IPS-18c (cell line): Measurements from ENCODE around the gene TRPV6.

Source experiments
- H3K4me3 ChIP-seq: 2 replicates; pipeline ENCODE4 v1.7.0; 2013; ENCODE audit warnings: low read depth, mild to moderate bottlenecking, low read length, moderate library complexity; ENCODE audit not compliant: insufficient read depth
- H3K9me3 ChIP-seq: one replicate; pipeline ENCODE4 v1.6.1; 2013; ENCODE audit warnings: mild to moderate bottlenecking, low read length, moderate library complexity; ENCODE audit not compliant: control insufficient read depth, insufficient read depth

TRPV6 gene

GRCh38 chr7:142853739-142854371 is 31.7 kb downstream of the TRPV6 start:
- Histone ChIP-seq H3K4me3 (peak overlapping the region; percentile 85), H3K9me3 (no peaks in the 10 kb centered on the region)

GRCh38 chr7:142851919-142852318 is 33.6 kb downstream of the TRPV6 start:
- H3K9me3 ChIP-seq: no peaks in the 10 kb centered on the region

GRCh38 chr7:142851269-142851668 is 34.3 kb downstream of the TRPV6 start:
- Histone ChIP-seq H3K4me3 (no peak overlapping the region), H3K9me3 (no peaks in the 10 kb centered on the region)

More at GRCh38 chr7:142851919-142852318, 33.6 kb downstream of the TRPV6 start:
- no peak overlapping the region for H3K4me3 ChIP-seq

- no peaks in the 10 kb centered on the region for H3K9me3 ChIP-seq
- H3K4me3 ChIP-seq: no peak overlapping the region
These were observed 38.2 kb downstream of the TRPV6 start for GRCh38 chr7:142847353-142847752.

- no peaks in the 10 kb centered on the region for H3K9me3 ChIP-seq
- H3K4me3 ChIP-seq: no peak overlapping the region
These were observed 43.2 kb downstream of the TRPV6 start for GRCh38 chr7:142842251-142842766.

- Histone ChIP-seq H3K9me3 (no peaks in the 10 kb centered on the region), H3K4me3 (no peak overlapping the region)
These were observed 46.9 kb downstream of the TRPV6 start for GRCh38 chr7:142838461-142839213.

GRCh38 chr7:142836426-142836825 is 49.1 kb downstream of the TRPV6 start:
- Histone ChIP-seq H3K4me3 (no peak overlapping the region), H3K9me3 (no peaks in the 10 kb centered on the region)

GRCh38 chr7:142835487-142835886 is 50.1 kb downstream of the TRPV6 start:
- Histone ChIP-seq H3K9me3 (no peaks in the 10 kb centered on the region), H3K4me3 (no peak overlapping the region)

- no peaks in the 10 kb centered on the region for H3K9me3 ChIP-seq
- H3K4me3 ChIP-seq: no peak overlapping the region
These were observed 52.1 kb downstream of the TRPV6 start for GRCh38 chr7:142833174-142834048.

- no peaks in the 10 kb centered on the region for H3K9me3 ChIP-seq
These were observed 53.1 kb downstream of the TRPV6 start for GRCh38 chr7:142832417-142832816.

GRCh38 chr7:142827951-142828500 is 57.5 kb downstream of the TRPV6 start:
- Histone ChIP-seq H3K4me3 (no peak overlapping the region), H3K9me3 (no peaks in the 10 kb centered on the region)

More at GRCh38 chr7:142832417-142832816, 53.1 kb downstream of the TRPV6 start:
- H3K4me3 ChIP-seq: no peak overlapping the region

GRCh38 chr7:142822714-142823113 is 62.8 kb downstream of the TRPV6 start:
- H3K9me3 ChIP-seq: no peaks in the 10 kb centered on the region
- H3K4me3 ChIP-seq: no peak overlapping the region
